Measurements from ENCODE around the gene UGT1A3. TPM values are rescaled to one million over a fixed set of nuclear protein-coding genes. Genes with fewer than 3 reads are reported as not detected.

Gene UGT1A3
- total RNA-seq, 1 donor from 2014 or later = not detected

DNA sequence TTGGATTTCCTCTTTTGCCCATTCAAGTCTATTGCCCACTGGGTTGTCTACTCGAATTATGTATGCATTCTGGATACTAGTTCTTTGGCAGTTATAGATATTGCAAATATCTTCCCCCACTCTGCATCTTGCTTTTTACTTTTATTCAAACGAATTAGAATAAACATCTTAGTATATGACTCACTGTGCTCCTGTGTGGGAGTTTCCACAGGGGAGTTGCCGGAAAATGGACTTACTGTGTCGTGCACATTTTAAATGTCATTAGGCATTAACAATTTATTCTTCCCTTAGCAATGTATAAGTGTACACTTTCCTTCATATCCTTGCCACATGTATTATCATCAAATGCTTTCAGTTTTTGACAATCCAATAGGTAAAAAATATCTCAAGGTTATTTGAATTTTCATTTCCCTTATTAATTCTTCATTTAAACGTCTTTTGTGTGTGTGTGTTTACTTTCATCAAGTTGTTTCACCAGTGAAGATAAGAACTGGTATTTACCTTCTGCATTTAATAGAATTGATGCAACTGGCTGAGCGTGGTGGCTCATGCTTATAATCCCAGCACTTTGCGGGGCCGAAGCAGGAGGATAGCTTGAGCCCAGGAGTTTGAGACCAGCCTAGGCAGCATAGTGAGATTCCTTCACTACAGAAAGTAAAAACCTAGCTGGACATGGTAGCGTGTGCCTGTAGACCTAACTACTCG lies 20.8 kb upstream of the UGT1A3 start:
- Mint-ChIP-seq H3K4me3 (no peak overlapping the region), H3K36me3 (ENCODE audit: low read depth) (peaks cover 3% of the 10 kb centered on the region), H3K27me3 (ENCODE audit: low read depth) (peaks cover 3% of the 10 kb centered on the region), H3K27ac (ENCODE audit: unreplicated experiment) (no peak overlapping the region), H3K9me3 (peaks cover 3% of the 10 kb centered on the region), H3K4me1 (no peaks in the 10 kb centered on the region)
- DNase-seq (ENCODE audit: low read depth, low spot score) = no peak
- TF ChIP-seq, protein P1, sequence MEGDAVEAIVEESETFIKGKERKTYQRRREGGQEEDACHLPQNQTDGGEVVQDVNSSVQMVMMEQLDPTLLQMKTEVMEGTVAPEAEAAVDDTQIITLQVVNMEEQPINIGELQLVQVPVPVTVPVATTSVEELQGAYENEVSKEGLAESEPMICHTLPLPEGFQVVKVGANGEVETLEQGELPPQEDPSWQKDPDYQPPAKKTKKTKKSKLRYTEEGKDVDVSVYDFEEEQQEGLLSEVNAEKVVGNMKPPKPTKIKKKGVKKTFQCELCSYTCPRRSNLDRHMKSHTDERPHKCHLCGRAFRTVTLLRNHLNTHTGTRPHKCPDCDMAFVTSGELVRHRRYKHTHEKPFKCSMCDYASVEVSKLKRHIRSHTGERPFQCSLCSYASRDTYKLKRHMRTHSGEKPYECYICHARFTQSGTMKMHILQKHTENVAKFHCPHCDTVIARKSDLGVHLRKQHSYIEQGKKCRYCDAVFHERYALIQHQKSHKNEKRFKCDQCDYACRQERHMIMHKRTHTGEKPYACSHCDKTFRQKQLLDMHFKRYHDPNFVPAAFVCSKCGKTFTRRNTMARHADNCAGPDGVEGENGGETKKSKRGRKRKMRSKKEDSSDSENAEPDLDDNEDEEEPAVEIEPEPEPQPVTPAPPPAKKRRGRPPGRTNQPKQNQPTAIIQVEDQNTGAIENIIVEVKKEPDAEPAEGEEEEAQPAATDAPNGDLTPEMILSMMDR (conservative IDR thresholded peaks at IDR 0.05) = no peak

DNA sequence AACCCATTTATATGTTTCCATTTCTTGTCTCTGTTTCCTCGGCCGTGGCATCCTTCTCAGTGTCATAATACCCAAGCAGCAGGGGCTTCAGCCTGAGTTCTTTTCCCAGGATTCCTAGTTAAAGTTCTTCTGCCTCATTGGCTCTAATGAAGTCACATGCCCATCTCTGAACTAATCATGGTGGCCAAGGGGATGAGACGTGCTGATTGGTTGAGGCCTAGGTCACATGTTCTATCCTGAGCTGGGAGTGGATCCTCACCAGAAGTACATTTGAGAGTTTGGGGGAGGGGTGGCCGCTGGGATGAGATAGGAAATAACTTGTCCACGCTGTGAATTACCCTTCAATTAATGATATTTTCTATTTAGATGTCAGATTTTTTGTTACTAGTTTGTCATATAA lies 19.9 kb upstream of the UGT1A3 start:
- Mint-ChIP-seq H3K27ac (ENCODE audit: unreplicated experiment) (no peak overlapping the region), H3K9me3 (no peaks in the 10 kb centered on the region), H3K4me3 (no peak overlapping the region), H3K4me1 (no peaks in the 10 kb centered on the region), H3K27me3 (ENCODE audit: low read depth) (peaks cover 4% of the 10 kb centered on the region), H3K36me3 (ENCODE audit: low read depth) (peaks cover 3% of the 10 kb centered on the region)
- TF ChIP-seq, protein P1 (conservative IDR thresholded peaks at IDR 0.05) = no peak
- no peak for DNase-seq (ENCODE audit: low read depth, low spot score)

DNA sequence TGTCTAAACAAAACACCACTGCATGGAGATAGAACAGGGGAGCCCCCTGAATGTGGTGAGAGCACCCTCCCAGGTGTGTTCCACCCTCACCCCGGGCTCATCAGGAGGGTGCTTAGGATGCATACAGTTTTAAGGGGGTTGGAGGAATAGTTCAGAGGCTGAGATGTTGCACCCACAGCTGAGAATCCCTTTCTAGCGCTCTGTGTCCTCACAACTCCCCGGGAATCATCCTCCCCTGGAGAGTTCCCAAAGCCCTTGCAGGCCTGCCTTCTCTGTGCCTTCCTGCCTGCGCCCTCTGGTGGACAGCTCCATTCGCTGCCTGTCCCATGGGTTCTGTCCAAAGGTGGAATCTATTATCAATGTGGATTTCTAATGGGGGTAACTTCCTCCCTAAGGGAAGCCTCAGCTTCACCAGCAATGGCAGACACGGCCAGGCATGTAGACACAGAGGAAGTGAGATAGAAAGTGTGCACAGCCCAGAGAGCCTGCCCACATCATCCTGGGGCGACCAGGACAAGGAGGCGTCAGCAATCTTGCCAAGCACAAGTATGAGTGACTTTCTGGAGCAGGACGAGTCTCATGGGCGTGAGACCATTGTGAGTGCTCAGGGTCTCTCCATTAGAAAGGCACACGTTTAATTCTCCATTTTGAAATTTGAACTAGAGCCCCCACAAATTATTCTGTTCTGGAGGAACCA lies 17.4 kb upstream of the UGT1A3 start:
- Mint-ChIP-seq H3K4me1 (no peaks in the 10 kb centered on the region), H3K36me3 (ENCODE audit: low read depth) (no peaks in the 10 kb centered on the region), H3K27ac (ENCODE audit: unreplicated experiment) (no peak overlapping the region), H3K27me3 (ENCODE audit: low read depth) (peaks cover 7% of the 10 kb centered on the region), H3K9me3 (no peaks in the 10 kb centered on the region), H3K4me3 (no peak overlapping the region)
- TF ChIP-seq, protein P1 (conservative IDR thresholded peaks at IDR 0.05) = peak; percentile 90
- peak; percentile 88 for DNase-seq (ENCODE audit: low read depth, low spot score)

DNA sequence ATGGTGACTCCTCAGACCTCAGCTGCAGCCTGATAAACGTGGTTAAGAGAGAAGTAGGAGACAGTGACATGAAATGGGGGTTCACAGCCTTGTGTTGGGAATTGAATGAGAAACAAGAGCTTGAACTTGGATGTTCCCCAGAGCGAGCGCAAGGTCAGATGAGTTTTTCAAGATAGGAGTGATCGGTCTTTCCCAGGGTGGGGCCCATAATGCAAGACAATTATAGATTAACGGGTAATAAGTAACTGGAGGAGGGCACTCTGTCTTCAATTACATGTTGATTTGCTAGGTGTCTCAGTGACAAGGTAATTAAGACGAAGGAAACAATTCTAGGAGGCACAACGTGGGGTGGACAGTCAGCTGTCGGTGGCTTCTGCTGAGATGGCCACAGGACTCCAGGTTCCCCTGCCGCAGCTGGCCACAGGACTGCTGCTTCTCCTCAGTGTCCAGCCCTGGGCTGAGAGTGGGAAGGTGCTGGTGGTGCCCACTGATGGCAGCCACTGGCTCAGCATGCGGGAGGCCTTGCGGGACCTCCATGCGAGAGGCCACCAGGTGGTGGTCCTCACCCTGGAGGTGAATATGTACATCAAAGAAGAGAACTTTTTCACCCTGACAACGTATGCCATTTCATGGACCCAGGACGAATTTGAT lies 16.1 kb upstream of the UGT1A3 start, which contains the start of gene UGT1A5:
UGT1A5 (plus strand) TSS at position 297 of the 651 bp plus-strand sequence; CDS start at position 382, 85 bp downstream.
- no peak for DNase-seq (ENCODE audit: low read depth, low spot score)
- TF ChIP-seq, protein P1 (conservative IDR thresholded peaks at IDR 0.05) = no peak
- peaks cover 10% of the 10 kb centered on the region for H3K27me3 Mint-ChIP-seq (ENCODE audit: low read depth)
- no peaks in the 10 kb centered on the region for H3K36me3 Mint-ChIP-seq (ENCODE audit: low read depth)
- H3K4me3 Mint-ChIP-seq = no peak within 1 kb of the TSS
- no peaks in the 10 kb centered on the region for H3K4me1 Mint-ChIP-seq
- no peaks in the 10 kb centered on the region for H3K9me3 Mint-ChIP-seq
- no peak within 1 kb of the TSS for H3K27ac Mint-ChIP-seq (ENCODE audit: unreplicated experiment)

DNA sequence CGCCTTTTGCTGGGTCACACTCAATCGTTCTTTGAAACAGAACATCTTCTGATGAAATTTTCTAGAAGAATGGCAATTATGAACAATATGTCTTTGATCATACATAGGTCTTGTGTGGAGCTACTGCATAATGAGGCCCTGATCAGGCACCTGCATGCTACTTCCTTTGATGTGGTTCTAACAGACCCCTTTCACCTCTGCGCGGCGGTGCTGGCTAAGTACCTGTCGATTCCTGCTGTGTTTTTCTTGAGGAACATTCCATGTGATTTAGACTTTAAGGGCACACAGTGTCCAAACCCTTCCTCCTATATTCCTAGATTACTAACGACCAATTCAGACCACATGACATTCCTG lies 15.6 kb upstream of the UGT1A3 start:
- TF ChIP-seq, protein P1 (conservative IDR thresholded peaks at IDR 0.05) = no peak
- Mint-ChIP-seq H3K27ac (ENCODE audit: unreplicated experiment) (no peak overlapping the region), H3K4me1 (no peaks in the 10 kb centered on the region), H3K27me3 (ENCODE audit: low read depth) (peaks cover 10% of the 10 kb centered on the region), H3K36me3 (ENCODE audit: low read depth) (no peaks in the 10 kb centered on the region), H3K4me3 (no peak overlapping the region), H3K9me3 (no peaks in the 10 kb centered on the region)
- DNase-seq (ENCODE audit: low read depth, low spot score) = no peak
